Measurements from ENCODE around the gene TLCD3A.
A peak's percentile ranks its signal among the peaks of the same experiment; 100 is the strongest.

The TLCD3A gene

GRCh38 chr17:685006-685405 lies 47.4 kb upstream of the TLCD3A start:
- Histone ChIP-seq H3K9ac (ENCODE audit: low read depth, low read length, poor library complexity, severe bottlenecking) (no peak overlapping the region), H3K4me1 (ENCODE audit: insufficient read depth, low read length, poor library complexity, severe bottlenecking) (peaks cover 32% of the 10 kb centered on the region), H3K36me3 (ENCODE audit: insufficient read depth, low read length) (peaks cover 5% of the 10 kb centered on the region; the same call in 1 of the 2 replicates), H3K4me2 (ENCODE audit: low read depth, low read length, poor library complexity, severe bottlenecking) (no peak overlapping the region), H3K79me2 (ENCODE audit: insufficient read depth, low read length) (no peaks in the 10 kb centered on the region), H4K20me1 (ENCODE audit: insufficient read depth, low read length, poor library complexity, severe bottlenecking) (peaks cover 4% of the 10 kb centered on the region), H2AFZ (ENCODE audit: low read length) (no peak overlapping the region), H3F3A (ENCODE audit: low read depth) (0 out of 2 replicates have a peak, but pooled peaks cover 2% of the 10 kb centered on the region), H3K27me3 (ENCODE audit: insufficient read depth, low read length, poor library complexity, severe bottlenecking) (no peaks in the 10 kb centered on the region), H3K9me3 (ENCODE audit: insufficient read depth, low read depth, low read length) (no peaks in the 10 kb centered on the region), H3K4me3 (ENCODE audit: low read length, poor library complexity, severe bottlenecking) (no peak overlapping the region), H3K9me2 (replicated peaks; ENCODE audit: low read depth, low read length) (no peaks in the 10 kb centered on the region)
- TF ChIP-seq CTCF (conservative IDR thresholded peaks at IDR 0.05; ENCODE audit: low read length) = no peak
- TF ChIP-seq EZH2phosphoT487 (IDR thresholded peaks at IDR 0.05; ENCODE audit: borderline replicate concordance) = no peak

- no peaks in the 10 kb centered on the region for H3K9me2 ChIP-seq (replicated peaks; ENCODE audit: low read depth, low read length)
- no peaks in the 10 kb centered on the region for H3K79me2 ChIP-seq (ENCODE audit: insufficient read depth, low read length)
- H3K4me3 ChIP-seq (ENCODE audit: low read length, poor library complexity, severe bottlenecking) = no peak overlapping the region
- TF ChIP-seq CTCF (conservative IDR thresholded peaks at IDR 0.05; ENCODE audit: low read length) (peak; percentile 61), EZH2phosphoT487 (IDR thresholded peaks at IDR 0.05; ENCODE audit: borderline replicate concordance) (no peak)
- H3K9me3 ChIP-seq (ENCODE audit: insufficient read depth, low read depth, low read length) = no peaks in the 10 kb centered on the region
- H3K4me2 ChIP-seq (ENCODE audit: low read depth, low read length, poor library complexity, severe bottlenecking) = no peak overlapping the region
- H3K36me3 ChIP-seq (ENCODE audit: insufficient read depth, low read length) = peaks cover 16% of the 10 kb centered on the region; the same call in 1 of the 2 replicates
- 0 out of 2 replicates have a peak, but pooled peaks cover 2% of the 10 kb centered on the region for H3F3A ChIP-seq (ENCODE audit: low read depth)
- peaks cover 15% of the 10 kb centered on the region for H3K4me1 ChIP-seq (ENCODE audit: insufficient read depth, low read length, poor library complexity, severe bottlenecking)
- no peaks in the 10 kb centered on the region for H3K27me3 ChIP-seq (ENCODE audit: insufficient read depth, low read length, poor library complexity, severe bottlenecking)
- no peak overlapping the region for H2AFZ ChIP-seq (ENCODE audit: low read length)
- H4K20me1 ChIP-seq (ENCODE audit: insufficient read depth, low read length, poor library complexity, severe bottlenecking) = peaks cover 4% of the 10 kb centered on the region
- H3K9ac ChIP-seq (ENCODE audit: low read depth, low read length, poor library complexity, severe bottlenecking) = no peak overlapping the region
Observed at GRCh38 chr17:688100-688989, 44.1 kb upstream of the TLCD3A start.

- Histone ChIP-seq H3F3A (ENCODE audit: low read depth) (no peaks in the 10 kb centered on the region), H4K20me1 (ENCODE audit: insufficient read depth, low read length, poor library complexity, severe bottlenecking) (peaks cover 4% of the 10 kb centered on the region), H3K4me2 (ENCODE audit: low read depth, low read length, poor library complexity, severe bottlenecking) (no peak overlapping the region), H3K9me3 (ENCODE audit: insufficient read depth, low read depth, low read length) (no peaks in the 10 kb centered on the region), H3K27me3 (ENCODE audit: insufficient read depth, low read length, poor library complexity, severe bottlenecking) (no peaks in the 10 kb centered on the region), H3K36me3 (ENCODE audit: insufficient read depth, low read length) (peaks cover 23% of the 10 kb centered on the region; the same call in 1 of the 2 replicates), H3K9ac (ENCODE audit: low read depth, low read length, poor library complexity, severe bottlenecking) (no peak overlapping the region), H3K79me2 (ENCODE audit: insufficient read depth, low read length) (no peaks in the 10 kb centered on the region), H3K4me1 (ENCODE audit: insufficient read depth, low read length, poor library complexity, severe bottlenecking) (peaks cover 12% of the 10 kb centered on the region), H3K4me3 (ENCODE audit: low read length, poor library complexity, severe bottlenecking) (no peak overlapping the region), H2AFZ (ENCODE audit: low read length) (no peak overlapping the region), H3K9me2 (replicated peaks; ENCODE audit: low read depth, low read length) (no peaks in the 10 kb centered on the region)
- TF ChIP-seq EZH2phosphoT487 (IDR thresholded peaks at IDR 0.05; ENCODE audit: borderline replicate concordance) (no peak), CTCF (conservative IDR thresholded peaks at IDR 0.05; ENCODE audit: low read length) (no peak)
Observed at GRCh38 chr17:689556-690275, 42.7 kb upstream of the TLCD3A start.

All from Loucy (cell line).